Neural progenitor cell (in vitro differentiated cells): ENCODE measurements around the gene TSPAN15. TPM values are rescaled to one million over a fixed set of nuclear protein-coding genes. Genes with fewer than 3 reads are reported as not detected.

Source experiments
- DNase-seq: peaks from one replicate; pipeline ENCODE4 v3.0.0-alpha.2; 2016; ENCODE audit warnings: low spot score
- H2AFZ ChIP-seq: fragments of 200-600 bp; sonication (generic); replicated peaks from 2 replicates; pipeline ENCODE4 v1.6.1; 2016; ENCODE audit warnings: antibody characterized with exemption
- H3F3A ChIP-seq: fragments of 200-600 bp; sonication (generic); 2 replicates; pipeline ENCODE4 v1.6.1; 2016; ENCODE audit warnings: antibody characterized with exemption, low read depth
- H3K27ac ChIP-seq: fragments of 200-600 bp; sonication (generic); 2 replicates; pipeline ENCODE4 v1.5.1; 2016; ENCODE audit warnings: mild to moderate bottlenecking
- H3K27me3 ChIP-seq: fragments of 200-600 bp; sonication (generic); 2 replicates; pipeline ENCODE4 v1.6.1; 2016; ENCODE audit warnings: mild to moderate bottlenecking, moderate library complexity
- H3K36me3 ChIP-seq: fragments of 200-600 bp; sonication (generic); 2 replicates; pipeline ENCODE4 v1.5.1; 2016
- H3K4me1 ChIP-seq: fragments of 200-600 bp; sonication (generic); 2 replicates; pipeline ENCODE4 v1.6.1; 2016; ENCODE audit warnings: mixed run types
- H3K4me2 ChIP-seq: fragments of 200-600 bp; sonication (generic); 2 replicates; pipeline ENCODE4 v1.6.1; 2016
- H3K4me3 ChIP-seq: fragments of 200-600 bp; sonication (generic); 2 replicates; pipeline ENCODE4 v1.5.1; 2016
- H3K79me2 ChIP-seq: fragments of 200-600 bp; sonication (generic); 2 replicates; pipeline ENCODE4 v1.6.1; 2016; ENCODE audit warnings: low read depth
- H3K9ac ChIP-seq: fragments of 200-600 bp; sonication (generic); 2 replicates; pipeline ENCODE4 v1.6.1; 2016
- H3K9me3 ChIP-seq: fragments of 200-600 bp; sonication (generic); 2 replicates; pipeline ENCODE4 v1.5.1; 2016; ENCODE audit warnings: low read depth
- H4K20me1 ChIP-seq: fragments of 200-600 bp; sonication (generic); 2 replicates; pipeline ENCODE4 v1.6.1; 2016; ENCODE audit warnings: low read depth
- H3K27ac Mint-ChIP-seq: 3 replicates; pipeline ENCODE4 v1.8.0; 2021; ENCODE audit warnings: mixed read lengths
- H3K27me3 Mint-ChIP-seq: 2 replicates; pipeline ENCODE4 v1.8.0; 2022; ENCODE audit warnings: low read depth, mild to moderate bottlenecking, inconsistent platforms, moderate library complexity, mixed read lengths; ENCODE audit not compliant: insufficient read depth
- H3K36me3 Mint-ChIP-seq: 3 replicates; pipeline ENCODE4 v1.8.0; 2021; ENCODE audit warnings: mixed read lengths
- H3K4me1 Mint-ChIP-seq: 3 replicates; pipeline ENCODE4 v1.8.0; 2021; ENCODE audit warnings: mixed read lengths
- H3K4me3 Mint-ChIP-seq: 3 replicates; pipeline ENCODE4 v1.8.0; 2021; ENCODE audit warnings: mild to moderate bottlenecking, moderate library complexity, mixed read lengths
- H3K9me3 Mint-ChIP-seq: 3 replicates; pipeline ENCODE4 v1.8.0; 2020; ENCODE audit warnings: mixed read lengths
- CTCF ChIP-seq: fragments of 200-600 bp; sonication (generic); IDR thresholded peaks from 2 replicates; pipeline ENCODE4 v1.5.1; 2017; ENCODE audit warnings: antibody characterized with exemption, mild to moderate bottlenecking
- EZH2 ChIP-seq: fragments of 200-600 bp; sonication (generic); IDR thresholded peaks from 2 replicates; pipeline ENCODE4 v1.6.1; 2017; ENCODE audit warnings: antibody characterized with exemption, mild to moderate bottlenecking, moderate library complexity
- EZH2phosphoT487 ChIP-seq: fragments of 200-600 bp; sonication (generic); IDR thresholded peaks from 2 replicates; pipeline ENCODE4 v1.6.1; 2017; ENCODE audit warnings: antibody characterized with exemption
- total RNA-seq: library from RNA; depleted of rRNA; stranded (reverse); fragments of >200 nt; gene quantifications from 2 replicates; pipeline ENCODE4 v1.2.3, GENCODE V29; 2015; ENCODE audit warnings: low replicate concordance

TSPAN15 gene
- total RNA-seq, 1 donor from 2014 or later, result 6.8 TPM

- no peaks in the 10 kb centered on the region for H3K79me2 ChIP-seq
- peaks cover 5% of the 10 kb centered on the region for H3K27me3 Mint-ChIP-seq
- H3K4me3 Mint-ChIP-seq, result no peak overlapping the region
- H3F3A ChIP-seq, result no peaks in the 10 kb centered on the region
- H3K9me3 Mint-ChIP-seq, result no peaks in the 10 kb centered on the region
- H3K36me3 Mint-ChIP-seq, result no peaks in the 10 kb centered on the region
- no peak overlapping the region for H3K9ac ChIP-seq
- H3K27ac ChIP-seq, result no peak overlapping the region
- no peaks in the 10 kb centered on the region for H4K20me1 ChIP-seq
- H3K9me3 ChIP-seq, result no peaks in the 10 kb centered on the region
- H3K4me3 ChIP-seq, result no peak overlapping the region
- no peak overlapping the region for H3K27ac Mint-ChIP-seq
- no peak overlapping the region for H2AFZ ChIP-seq
- no peak for DNase-seq
- TF ChIP-seq CTCF (no peak), EZH2phosphoT487 (no peak), EZH2 (no peak)
- peaks cover 25% of the 10 kb centered on the region for H3K4me1 Mint-ChIP-seq
- H3K4me2 ChIP-seq, result no peak overlapping the region
- H3K27me3 ChIP-seq, result no peaks in the 10 kb centered on the region
- H3K36me3 ChIP-seq, result no peaks in the 10 kb centered on the region
- H3K4me1 ChIP-seq, result no peaks in the 10 kb centered on the region
Observed at GRCh38 chr10:69477968-69478597, 26.8 kb downstream of the TSPAN15 start.

- Mint-ChIP-seq H3K4me1 (peaks cover 25% of the 10 kb centered on the region), H3K4me3 (no peak overlapping the region), H3K9me3 (no peaks in the 10 kb centered on the region), H3K36me3 (no peaks in the 10 kb centered on the region), H3K27me3 (peaks cover 5% of the 10 kb centered on the region), H3K27ac (peak overlapping the region; percentile 3)
- no peak overlapping the region for H3K4me2 ChIP-seq
- no peak overlapping the region for H3K9ac ChIP-seq
- H3K79me2 ChIP-seq, result no peaks in the 10 kb centered on the region
- H3K27ac ChIP-seq, result no peak overlapping the region
- no peaks in the 10 kb centered on the region for H3K36me3 ChIP-seq
- no peaks in the 10 kb centered on the region for H3F3A ChIP-seq
- H3K4me3 ChIP-seq, result no peak overlapping the region
- no peaks in the 10 kb centered on the region for H3K4me1 ChIP-seq
- no peak for DNase-seq
- H2AFZ ChIP-seq, result no peak overlapping the region
- H3K27me3 ChIP-seq, result no peaks in the 10 kb centered on the region
- H3K9me3 ChIP-seq, result no peaks in the 10 kb centered on the region
- H4K20me1 ChIP-seq, result no peaks in the 10 kb centered on the region
- TF ChIP-seq EZH2 (no peak), CTCF (no peak), EZH2phosphoT487 (no peak)
Observed at GRCh38 chr10:69479240-69480067, 28.2 kb downstream of the TSPAN15 start.

- Histone ChIP-seq H3K4me3 (no peak overlapping the region), H3K9ac (no peak overlapping the region), H3K4me2 (no peak overlapping the region), H3K27ac (no peak overlapping the region), H2AFZ (no peak overlapping the region), H3F3A (no peaks in the 10 kb centered on the region), H3K27me3 (no peaks in the 10 kb centered on the region), H3K9me3 (no peaks in the 10 kb centered on the region), H4K20me1 (no peaks in the 10 kb centered on the region), H3K36me3 (no peaks in the 10 kb centered on the region), H3K79me2 (no peaks in the 10 kb centered on the region), H3K4me1 (no peaks in the 10 kb centered on the region)
- no peak for DNase-seq
- Mint-ChIP-seq H3K9me3 (no peaks in the 10 kb centered on the region), H3K27me3 (peaks cover 3% of the 10 kb centered on the region), H3K36me3 (no peaks in the 10 kb centered on the region), H3K27ac (peak overlapping the region; percentile 3), H3K4me3 (no peak overlapping the region), H3K4me1 (peaks cover 25% of the 10 kb centered on the region)
- no peak for TF ChIP-seq CTCF
Observed at GRCh38 chr10:69480068-69480412, 28.8 kb downstream of the TSPAN15 start.
